ENCODE results near the gene MBP.

The MBP gene

DNA sequence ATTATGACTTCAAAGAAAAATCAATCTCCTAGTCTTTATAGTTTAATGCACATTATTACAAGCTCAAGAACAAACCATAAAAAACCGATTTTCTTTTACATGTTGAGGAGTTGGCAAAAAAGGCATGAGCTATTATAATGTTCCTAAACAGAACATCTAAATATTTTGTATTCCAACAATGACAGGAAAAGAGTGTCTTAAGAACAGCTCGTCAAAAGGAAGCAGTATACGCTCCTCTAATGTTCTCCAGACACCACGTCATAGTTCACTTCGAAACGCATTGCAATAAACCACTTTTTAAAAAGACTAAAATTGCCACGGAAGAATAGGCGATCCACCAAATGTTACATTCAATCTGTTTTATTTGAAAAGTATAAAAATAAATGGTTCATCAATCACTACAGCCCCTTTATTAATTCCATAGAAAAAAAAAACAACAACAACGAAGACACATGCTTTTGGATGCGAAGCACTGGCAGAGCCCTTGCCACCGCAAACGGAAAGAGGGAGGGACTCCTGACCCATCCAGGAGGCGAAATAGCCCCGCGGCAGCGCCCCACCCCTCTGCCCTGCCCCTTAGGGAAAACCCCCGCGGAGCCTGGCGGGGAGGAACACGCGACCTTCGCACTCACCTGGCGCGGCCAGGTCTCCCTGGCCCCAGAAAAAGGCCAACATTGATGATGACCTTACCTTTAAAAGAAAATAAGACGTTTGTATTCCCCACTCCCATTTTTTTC, 45.8 kb downstream of the MBP start:
- no peak overlapping the region for H3K4me3 ChIP-seq (ENCODE audit: severe bottlenecking)

GRCh38 chr18:77086034-77086433, 46.5 kb downstream of the MBP start:
- peaks cover 54% of the 10 kb centered on the region for H3K4me1 ChIP-seq (ENCODE audit: insufficient read depth, poor library complexity, severe bottlenecking)
- DNase-seq (ENCODE audit: low spot score) (no peak), ATAC-seq (ENCODE audit: low read depth) (peak; percentile 72)
- no peaks in the 10 kb centered on the region for H3K27me3 ChIP-seq (ENCODE audit: insufficient read depth, poor library complexity, severe bottlenecking)
- no peak for TF ChIP-seq CTCF (IDR thresholded peaks at IDR 0.05; ENCODE audit: poor library complexity, severe bottlenecking)
- no peak overlapping the region for H3K4me3 ChIP-seq (ENCODE audit: severe bottlenecking)
- no peaks in the 10 kb centered on the region for H3K9me3 ChIP-seq (ENCODE audit: severe bottlenecking)
- H3K36me3 ChIP-seq (ENCODE audit: low read depth): peaks cover 13% of the 10 kb centered on the region; the same call in 1 of the 2 replicates
- peak overlapping the region; percentile 81 for H3K27ac ChIP-seq (ENCODE audit: poor library complexity, severe bottlenecking)

More for the DNA sequence above, 45.8 kb downstream of the MBP start:
- Histone ChIP-seq H3K27ac (ENCODE audit: poor library complexity, severe bottlenecking) (peak overlapping the region; percentile 81), H3K36me3 (ENCODE audit: low read depth) (peaks cover 13% of the 10 kb centered on the region; the same call in 1 of the 2 replicates), H3K4me1 (ENCODE audit: insufficient read depth, poor library complexity, severe bottlenecking) (peaks cover 50% of the 10 kb centered on the region), H3K27me3 (ENCODE audit: insufficient read depth, poor library complexity, severe bottlenecking) (no peaks in the 10 kb centered on the region), H3K9me3 (ENCODE audit: severe bottlenecking) (no peaks in the 10 kb centered on the region)
- ATAC-seq (ENCODE audit: low read depth) (no peak), DNase-seq (ENCODE audit: low spot score) (no peak)
- TF ChIP-seq CTCF (IDR thresholded peaks at IDR 0.05; ENCODE audit: poor library complexity, severe bottlenecking): no peak

DNA sequence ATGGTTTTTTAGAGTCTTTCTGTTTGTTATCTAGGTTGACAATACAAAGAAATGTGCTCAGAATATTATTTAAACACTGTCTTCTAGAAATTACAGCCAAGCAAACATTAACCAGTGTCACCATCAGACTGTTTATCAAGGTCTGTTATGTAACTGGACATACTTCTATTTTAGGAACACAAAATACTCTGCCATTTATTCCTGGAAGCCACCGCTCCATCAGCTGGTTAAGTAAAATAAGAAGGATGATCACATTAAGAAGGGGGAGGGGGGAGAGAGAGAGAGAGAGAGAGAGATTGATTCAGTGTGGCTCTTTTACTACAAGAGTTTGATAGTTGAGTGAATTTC, 47.9 kb downstream of the MBP start:
- H3K4me3 ChIP-seq (ENCODE audit: severe bottlenecking): no peak overlapping the region
- H3K36me3 ChIP-seq (ENCODE audit: low read depth): peaks cover 17% of the 10 kb centered on the region; the same call in 1 of the 2 replicates
- H3K27me3 ChIP-seq (ENCODE audit: insufficient read depth, poor library complexity, severe bottlenecking): no peaks in the 10 kb centered on the region
- no peaks in the 10 kb centered on the region for H3K9me3 ChIP-seq (ENCODE audit: severe bottlenecking)
- H3K4me1 ChIP-seq (ENCODE audit: insufficient read depth, poor library complexity, severe bottlenecking): peaks cover 52% of the 10 kb centered on the region
- TF ChIP-seq CTCF (IDR thresholded peaks at IDR 0.05; ENCODE audit: poor library complexity, severe bottlenecking): no peak
- peak overlapping the region; percentile 81 for H3K27ac ChIP-seq (ENCODE audit: poor library complexity, severe bottlenecking)
- ATAC-seq (ENCODE audit: low read depth) (no peak), DNase-seq (ENCODE audit: low spot score) (no peak)

GRCh38 chr18:77082316-77082955, 50.1 kb downstream of the MBP start:
- ATAC-seq (ENCODE audit: low read depth) (no peak), DNase-seq (ENCODE audit: low spot score) (no peak)
- H3K36me3 ChIP-seq (ENCODE audit: low read depth): peaks cover 11% of the 10 kb centered on the region; the same call in 1 of the 2 replicates
- H3K4me1 ChIP-seq (ENCODE audit: insufficient read depth, poor library complexity, severe bottlenecking): peaks cover 38% of the 10 kb centered on the region
- no peak for TF ChIP-seq CTCF (IDR thresholded peaks at IDR 0.05; ENCODE audit: poor library complexity, severe bottlenecking)
- H3K4me3 ChIP-seq (ENCODE audit: severe bottlenecking): no peak overlapping the region
- H3K27ac ChIP-seq (ENCODE audit: poor library complexity, severe bottlenecking): no peak overlapping the region
- no peaks in the 10 kb centered on the region for H3K27me3 ChIP-seq (ENCODE audit: insufficient read depth, poor library complexity, severe bottlenecking)
- H3K9me3 ChIP-seq (ENCODE audit: severe bottlenecking): no peaks in the 10 kb centered on the region

DNA sequence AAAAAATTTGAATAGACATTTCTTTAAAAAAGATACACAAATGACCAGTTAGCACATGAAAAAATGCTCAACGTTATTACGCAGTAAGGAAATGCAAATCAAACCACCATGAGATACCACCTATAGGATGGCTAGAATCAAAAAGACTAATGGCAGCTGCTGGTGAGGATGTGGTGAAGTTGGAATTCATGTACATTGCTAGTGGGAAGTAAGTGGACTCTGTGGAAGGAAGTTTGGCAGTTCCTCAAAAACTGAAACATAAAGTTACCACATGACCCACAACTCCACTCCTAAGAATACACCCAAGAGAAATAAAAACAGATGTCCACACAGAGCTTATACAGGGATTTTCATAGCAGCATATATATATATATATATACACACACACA, 51.2 kb downstream of the MBP start:
- peaks cover 11% of the 10 kb centered on the region; the same call in 1 of the 2 replicates for H3K36me3 ChIP-seq (ENCODE audit: low read depth)
- no peak overlapping the region for H3K4me3 ChIP-seq (ENCODE audit: severe bottlenecking)
- H3K27me3 ChIP-seq (ENCODE audit: insufficient read depth, poor library complexity, severe bottlenecking): no peaks in the 10 kb centered on the region
- TF ChIP-seq CTCF (IDR thresholded peaks at IDR 0.05; ENCODE audit: poor library complexity, severe bottlenecking): no peak
- H3K27ac ChIP-seq (ENCODE audit: poor library complexity, severe bottlenecking): no peak overlapping the region
- no peak for DNase-seq (ENCODE audit: low spot score)
- peaks cover 28% of the 10 kb centered on the region for H3K4me1 ChIP-seq (ENCODE audit: insufficient read depth, poor library complexity, severe bottlenecking)
- ATAC-seq (ENCODE audit: low read depth): no peak
- H3K9me3 ChIP-seq (ENCODE audit: severe bottlenecking): no peaks in the 10 kb centered on the region
